ENCODE results near the gene GPSM3. TPM values are rescaled to one million over a fixed set of nuclear protein-coding genes. Genes with fewer than 3 reads are reported as not detected.
"Not testable (repeated sequence)": the region's sequence is repeated elsewhere in the genome, so short reads cannot be mapped to it uniquely, and the experiment has no call there.

Gene GPSM3
- total RNA-seq, 1 donor from 2014 or later = 199 TPM

DNA sequence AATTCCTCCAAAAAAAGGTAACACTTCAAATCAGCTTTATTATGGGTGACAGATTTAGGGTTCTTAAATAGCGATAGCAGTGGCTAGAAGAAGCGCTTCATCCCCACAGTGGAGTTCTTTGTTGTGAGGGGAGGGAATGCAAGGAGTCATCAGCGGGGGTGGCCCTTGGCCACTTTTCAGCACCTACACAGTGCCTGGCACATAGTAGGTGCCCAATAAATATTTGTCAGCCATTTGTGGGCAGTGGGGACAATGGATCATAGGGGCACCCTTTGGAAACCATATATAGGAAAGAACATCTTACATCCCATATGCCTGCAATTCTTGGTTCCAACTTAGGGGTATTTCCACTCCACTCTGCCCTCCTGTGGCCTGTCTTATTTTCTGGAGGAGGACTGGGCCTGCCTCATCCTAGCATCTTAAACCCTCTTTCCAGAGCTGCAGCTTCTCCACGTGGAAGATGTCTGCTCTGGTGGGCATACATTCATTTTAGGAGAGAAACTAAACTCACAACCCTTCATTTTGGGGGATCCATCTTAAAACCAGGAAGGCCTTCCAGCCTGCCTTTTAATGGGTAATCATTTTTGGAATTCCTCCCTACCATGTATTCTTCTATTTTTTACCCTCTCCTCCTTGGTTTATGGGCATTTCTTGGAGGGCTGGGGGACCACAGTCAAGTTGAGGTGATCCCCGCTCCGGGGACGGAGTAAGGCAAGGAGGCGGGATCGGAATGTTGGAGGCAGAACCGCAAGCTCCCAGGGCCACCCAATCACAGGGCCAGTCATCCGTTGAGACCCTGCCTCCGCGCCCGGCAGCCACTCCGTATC is 2.6 kb upstream of the GPSM3 start:
- intact Hi-C loops (cut with micrococcal nuclease) = loop anchor here (1.0 to 10.0 kb wide), 9 partner anchors 17 to 1397 kb away; partner anchors contain the start of genes ATP6V1G2, DDX39B, HLA-DMB and HSD17B8
- TF ChIP-seq, protein P1, sequence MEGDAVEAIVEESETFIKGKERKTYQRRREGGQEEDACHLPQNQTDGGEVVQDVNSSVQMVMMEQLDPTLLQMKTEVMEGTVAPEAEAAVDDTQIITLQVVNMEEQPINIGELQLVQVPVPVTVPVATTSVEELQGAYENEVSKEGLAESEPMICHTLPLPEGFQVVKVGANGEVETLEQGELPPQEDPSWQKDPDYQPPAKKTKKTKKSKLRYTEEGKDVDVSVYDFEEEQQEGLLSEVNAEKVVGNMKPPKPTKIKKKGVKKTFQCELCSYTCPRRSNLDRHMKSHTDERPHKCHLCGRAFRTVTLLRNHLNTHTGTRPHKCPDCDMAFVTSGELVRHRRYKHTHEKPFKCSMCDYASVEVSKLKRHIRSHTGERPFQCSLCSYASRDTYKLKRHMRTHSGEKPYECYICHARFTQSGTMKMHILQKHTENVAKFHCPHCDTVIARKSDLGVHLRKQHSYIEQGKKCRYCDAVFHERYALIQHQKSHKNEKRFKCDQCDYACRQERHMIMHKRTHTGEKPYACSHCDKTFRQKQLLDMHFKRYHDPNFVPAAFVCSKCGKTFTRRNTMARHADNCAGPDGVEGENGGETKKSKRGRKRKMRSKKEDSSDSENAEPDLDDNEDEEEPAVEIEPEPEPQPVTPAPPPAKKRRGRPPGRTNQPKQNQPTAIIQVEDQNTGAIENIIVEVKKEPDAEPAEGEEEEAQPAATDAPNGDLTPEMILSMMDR (IDR thresholded peaks at IDR 0.05) = no peak
- Mint-ChIP-seq H3K36me3 (ENCODE audit: low read depth) (peaks cover 31% of the 10 kb centered on the region), H3K27ac (peak overlapping the region; percentile 91), H3K9me3 (no peaks in the 10 kb centered on the region), H3K27me3 (no peaks in the 10 kb centered on the region), H3K4me3 (peak overlapping the region; percentile 99), H3K4me1 (peaks cover 63% of the 10 kb centered on the region)
- ATAC-seq (ENCODE audit: low read depth) (no peak), DNase-seq (no peak)
- ChIA-PET POLR2A (interaction anchor here (0.5 to 3.8 kb wide), 28 partner anchors 8 to 1077 kb away, joined by 3 to 69 read pairs (median 4); partner anchors contain the start of genes AGPAT1, ATF6B, CSNK2B and DXO), CTCF (interaction anchor here (1.0 to 2.5 kb wide), 7 partner anchors 13 to 76 kb away, joined by 3 to 11 read pairs (median 4); partner anchors contain the start of gene ATF6B)

DNA sequence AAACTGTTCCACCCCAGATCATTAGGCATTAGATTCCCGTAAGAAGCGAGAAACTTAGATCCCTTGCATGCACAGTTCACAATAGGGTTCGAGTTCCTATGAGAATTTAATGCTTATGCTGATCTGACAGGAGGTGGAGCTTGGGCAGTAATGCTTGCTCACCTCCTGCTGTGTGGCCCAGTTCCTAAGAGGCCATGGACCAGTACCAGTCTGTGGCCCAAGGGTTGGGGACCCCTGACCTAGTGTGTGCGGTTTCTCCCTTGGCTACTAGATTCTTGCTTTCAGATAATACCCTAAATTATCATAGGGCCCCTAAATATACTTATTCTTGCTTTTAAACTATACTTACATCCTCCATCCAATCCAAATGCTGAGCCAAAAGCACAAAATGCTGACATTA is 1.9 kb upstream of the GPSM3 start:
- intact Hi-C loops (cut with micrococcal nuclease) = loop anchor here (2.0 to 10.0 kb wide), 3 partner anchors 650 to 776 kb away; partner anchors contain the start of genes ATP6V1G2, DDX39B, HLA-DMB and NFKBIL1
- H3K9me3 Mint-ChIP-seq = no peaks in the 10 kb centered on the region
- no peaks in the 10 kb centered on the region for H3K27me3 Mint-ChIP-seq
- ChIA-PET CTCF (interaction anchor here (1.0 to 2.5 kb wide), 3 partner anchors 16 to 76 kb away, joined by 3 to 11 read pairs (median 6); no protein-coding TSS in a partner anchor), POLR2A (interaction anchor here (0.5 to 3.8 kb wide), 6 partner anchors 16 to 1077 kb away, joined by 3 to 69 read pairs (median 6); partner anchors contain the start of genes AGPAT1, RNF5, RPS18 and VPS52)
- no peak for ATAC-seq (ENCODE audit: low read depth)
- TF ChIP-seq, protein P1 (IDR thresholded peaks at IDR 0.05) = no peak
- peak overlapping the region; percentile 71 for H3K4me3 Mint-ChIP-seq
- peak overlapping the region; percentile 91 for H3K27ac Mint-ChIP-seq
- peaks cover 63% of the 10 kb centered on the region for H3K4me1 Mint-ChIP-seq
- no peak for DNase-seq
- peaks cover 31% of the 10 kb centered on the region for H3K36me3 Mint-ChIP-seq (ENCODE audit: low read depth)

DNA sequence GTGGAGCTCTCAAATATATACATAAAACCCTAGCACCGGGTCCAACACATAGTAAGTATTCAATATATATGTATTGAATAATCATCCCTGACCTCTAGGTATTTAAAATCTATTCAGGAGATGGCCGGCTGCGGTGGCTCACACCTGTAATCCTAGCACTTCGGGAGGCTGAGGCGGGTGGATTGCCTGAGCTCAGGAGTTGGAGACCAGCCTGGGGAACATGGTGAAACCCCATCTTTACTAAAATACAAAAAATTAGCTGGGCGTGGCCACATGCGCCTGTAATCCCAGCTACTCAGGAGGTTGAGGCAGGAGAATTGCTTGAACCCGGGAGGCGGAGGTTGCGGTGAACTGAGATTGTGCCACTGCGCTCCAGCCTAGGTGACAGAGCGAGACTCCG is 653 bp upstream of the GPSM3 start:
- Mint-ChIP-seq H3K36me3 (ENCODE audit: low read depth) (peaks cover 43% of the 10 kb centered on the region), H3K4me1 (peaks cover 75% of the 10 kb centered on the region), H3K27ac (peak overlapping the region; percentile 96), H3K4me3 (peak overlapping the region; percentile 91)
- POLR2A ChIA-PET = interaction anchor here (0.6 to 5.2 kb wide), 18 partner anchors 10 to 1078 kb away, joined by 3 to 102 read pairs (median 5); partner anchors contain the start of genes AGPAT1, ATF6B, DDX39B and DXO
- intact Hi-C loops (cut with micrococcal nuclease) = loop anchor here (5.0 to 10.0 kb wide), 2 partner anchors 648 to 749 kb away; partner anchors contain the start of genes ATP6V1G2, DDX39B, HLA-DMB and NFKBIL1
- not testable (repeated sequence) for DNase-seq; H3K27me3 Mint-ChIP-seq; H3K9me3 Mint-ChIP-seq; ATAC-seq (ENCODE audit: low read depth)
- CTCF ChIA-PET = interaction anchor here (0.8 to 1.0 kb wide), 4 partner anchors 38 to 661 kb away, joined by 3 to 5 read pairs (median 4); partner anchors contain the start of genes PSMB9 and TAP1

DNA sequence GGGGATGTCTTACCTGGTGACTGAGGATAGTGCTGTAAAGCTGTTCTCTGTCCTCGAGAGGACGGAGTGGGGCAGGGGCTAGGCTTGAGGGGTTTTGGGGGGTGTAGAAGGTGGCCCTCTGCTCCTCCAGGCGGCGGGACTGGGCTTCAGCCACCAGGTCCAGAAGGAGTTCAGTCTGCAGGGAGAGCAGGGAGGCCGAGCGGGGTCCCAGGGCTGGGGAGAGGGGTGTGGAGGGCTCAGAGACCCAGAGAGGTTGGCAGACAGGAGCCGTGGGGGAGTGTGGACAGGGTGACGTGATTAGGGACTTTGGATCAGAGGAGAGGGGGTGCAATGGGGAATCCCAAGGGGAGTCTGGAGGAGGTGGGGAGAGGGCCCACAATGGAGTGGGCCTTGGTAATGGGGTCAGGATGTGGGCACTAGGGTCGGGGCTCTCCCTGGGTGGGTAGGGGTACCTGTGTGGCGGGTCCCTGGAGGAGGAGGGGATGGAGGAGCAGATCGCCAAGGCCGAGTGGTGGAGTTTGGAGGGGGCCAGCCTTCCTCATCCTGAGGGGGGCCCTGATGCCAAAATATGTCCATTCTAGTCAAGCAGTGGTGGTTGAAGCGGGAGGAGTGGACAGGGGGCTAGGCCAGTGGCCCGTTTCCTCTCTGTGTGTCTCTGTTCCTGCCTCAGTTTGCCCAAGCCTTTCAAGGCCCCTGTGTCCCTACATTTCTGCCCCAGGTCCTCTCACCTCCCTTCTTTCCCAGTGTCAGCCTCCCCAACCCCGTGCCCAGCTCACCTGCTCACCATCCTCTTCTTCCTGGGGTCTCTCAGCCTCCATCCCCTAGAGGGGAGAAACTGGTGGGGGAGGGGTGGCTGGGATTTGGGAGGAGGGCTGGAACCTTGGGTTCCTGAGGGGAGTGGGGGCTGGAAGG is 491 bp downstream of the GPSM3 start:
- Mint-ChIP-seq H3K36me3 (ENCODE audit: low read depth) (peaks cover 54% of the 10 kb centered on the region), H3K27me3 (no peaks in the 10 kb centered on the region), H3K9me3 (no peaks in the 10 kb centered on the region), H3K4me3 (peak overlapping the region; percentile 91), H3K4me1 (peaks cover 82% of the 10 kb centered on the region), H3K27ac (peak overlapping the region; percentile 96)
- intact Hi-C loops (cut with micrococcal nuclease) = loop anchor here (2.0 to 10.0 kb wide), 3 partner anchors 37 to 750 kb away; partner anchors contain the start of genes ATP6V1G2, DDX39B, HLA-DMB and NFKBIL1
- TF ChIP-seq, protein P1 (IDR thresholded peaks at IDR 0.05) = no peak
- ATAC-seq (ENCODE audit: low read depth) = no peak
- ChIA-PET CTCF (interaction anchor here (0.8 to 1.0 kb wide), 3 partner anchors 52 to 662 kb away, joined by 3 to 5 read pairs (median 4); partner anchors contain the start of genes PSMB9 and TAP1), POLR2A (interaction anchor here (0.5 to 5.2 kb wide), 21 partner anchors 9 to 1125 kb away, joined by 3 to 102 read pairs (median 5); partner anchors contain the start of genes AGPAT1, ATF6B, DDX39B and DXO)
- DNase-seq = no peak

Measured in activated B cell treated with CpG ODN at 0.5 μM for 24 hours (primary cell).